Keratinocyte (primary cell): ENCODE data around the gene DST.

Source experiments
- CTCF ChIP-seq, 3 experiments: IDR thresholded peaks in 1 of 3; conservative IDR thresholded peaks in 1 of 3; optimal IDR thresholded peaks in 1 of 3; 2 replicates in 2 of 3; 3 replicates in 1 of 3; pipeline versions ENCODE3 to v1.5.1; 2011; ENCODE audit warnings: low read length in 3 of 3, mild to moderate bottlenecking in 3 of 3, moderate library complexity in 2 of 3, control low read depth in 1 of 3, inconsistent platforms in 1 of 3; ENCODE audit not compliant: insufficient read depth in 2 of 3; ENCODE audit errors: extremely low read depth in 1 of 3
- EZH2 ChIP-seq: IDR thresholded peaks from one replicate; pipeline ENCODE4 v1.6.1; 2012; ENCODE audit warnings: inconsistent platforms, mild to moderate bottlenecking, low read length, moderate library complexity

- TF ChIP-seq CTCF (optimal IDR thresholded peaks at IDR 0.05 in 1 of 3, IDR thresholded peaks at IDR 0.05 in 1 of 3, conservative IDR thresholded peaks at IDR 0.05 in 1 of 3; ENCODE audit: extremely low read depth in 1 of 3, insufficient read depth in 2 of 3, low read length in 3 of 3) (no peak), EZH2 (no peak)
These were observed 151.7 kb downstream of the DST start for GRCh38 chr6:56490993-56491392.
